GM21529 (cell line): ENCODE measurements around the gene ASXL1.

Source experiments
- ATAC-seq: cut with Tn5 transposase; IDR thresholded peaks from one replicate; pipeline ENCODE4 v1.9.1; 2021; ENCODE audit not compliant: unreplicated experiment

The ASXL1 gene

DNA sequence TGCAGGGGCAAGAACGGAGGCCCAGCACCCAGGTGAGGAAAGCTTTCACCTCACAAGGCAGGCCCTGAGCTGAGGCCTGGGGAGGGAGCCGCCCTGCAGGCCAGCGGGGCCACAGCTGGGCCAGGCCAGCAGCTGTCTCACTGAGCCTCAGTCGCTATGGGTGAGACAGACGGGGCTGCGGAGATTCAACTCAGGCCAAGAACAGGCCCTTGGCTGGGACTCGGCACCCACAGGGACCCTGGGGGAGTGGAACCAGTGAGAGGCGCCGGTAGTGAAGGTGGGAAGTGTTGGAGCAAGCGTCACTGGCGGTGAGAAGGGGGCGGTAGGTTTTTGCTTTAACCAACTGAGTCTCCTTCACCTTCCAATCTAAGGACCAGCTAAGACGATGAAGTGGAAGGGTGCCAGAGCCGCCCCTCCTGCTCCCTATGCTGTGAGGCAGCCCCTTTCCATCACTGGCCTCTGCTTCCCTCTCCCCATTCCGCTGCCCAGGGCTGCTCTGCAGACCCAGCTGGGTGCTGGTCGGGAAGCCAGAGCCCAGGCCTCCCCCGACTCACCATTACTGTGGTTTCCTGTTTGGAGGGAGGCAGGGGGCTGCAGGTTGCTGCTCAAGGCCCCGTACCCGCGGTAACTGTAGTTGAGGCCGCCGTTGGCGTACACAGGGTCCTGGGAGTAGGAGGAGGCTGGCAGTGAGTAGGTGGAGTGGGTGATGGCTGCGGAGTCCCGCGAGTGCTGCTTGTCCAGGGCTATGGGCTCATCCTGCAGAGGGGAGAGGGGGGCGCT lies 93.7 kb downstream of the ASXL1 start:
- ATAC-seq = no peak

DNA sequence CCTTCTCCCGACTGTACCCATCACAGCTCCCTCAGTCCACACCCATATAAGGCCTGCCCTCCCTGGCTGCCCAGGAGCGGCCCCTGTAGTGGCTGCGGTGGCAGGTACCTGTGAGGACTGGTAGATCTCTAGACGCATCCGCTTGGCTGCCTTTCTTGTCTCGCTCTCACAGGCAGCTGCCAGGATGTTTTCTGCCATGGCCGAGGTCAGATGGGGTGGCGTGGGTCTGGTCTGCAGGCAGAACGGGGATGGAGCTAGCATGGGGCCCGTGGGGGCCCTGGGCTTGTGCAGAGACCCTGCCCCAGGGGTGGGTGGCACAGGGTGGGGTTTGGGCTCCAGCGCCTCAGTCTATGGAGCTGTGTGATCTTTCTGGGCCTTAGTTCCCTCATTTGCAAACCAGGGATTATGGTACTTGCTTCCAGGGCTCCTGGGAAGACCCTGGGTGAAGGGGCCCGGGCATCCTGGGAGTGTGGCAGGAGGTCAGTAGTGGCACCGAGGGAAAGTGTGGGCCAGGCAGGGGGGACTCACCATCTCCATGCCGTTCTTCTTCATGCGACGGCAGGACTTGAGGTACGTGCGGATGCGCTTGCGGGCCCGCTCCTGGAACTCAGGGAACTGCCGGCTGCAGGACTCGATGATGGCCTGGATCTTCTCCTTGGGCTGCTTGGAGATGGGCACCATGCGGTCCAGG lies 94.8 kb downstream of the ASXL1 start:
- no peak for ATAC-seq

DNA sequence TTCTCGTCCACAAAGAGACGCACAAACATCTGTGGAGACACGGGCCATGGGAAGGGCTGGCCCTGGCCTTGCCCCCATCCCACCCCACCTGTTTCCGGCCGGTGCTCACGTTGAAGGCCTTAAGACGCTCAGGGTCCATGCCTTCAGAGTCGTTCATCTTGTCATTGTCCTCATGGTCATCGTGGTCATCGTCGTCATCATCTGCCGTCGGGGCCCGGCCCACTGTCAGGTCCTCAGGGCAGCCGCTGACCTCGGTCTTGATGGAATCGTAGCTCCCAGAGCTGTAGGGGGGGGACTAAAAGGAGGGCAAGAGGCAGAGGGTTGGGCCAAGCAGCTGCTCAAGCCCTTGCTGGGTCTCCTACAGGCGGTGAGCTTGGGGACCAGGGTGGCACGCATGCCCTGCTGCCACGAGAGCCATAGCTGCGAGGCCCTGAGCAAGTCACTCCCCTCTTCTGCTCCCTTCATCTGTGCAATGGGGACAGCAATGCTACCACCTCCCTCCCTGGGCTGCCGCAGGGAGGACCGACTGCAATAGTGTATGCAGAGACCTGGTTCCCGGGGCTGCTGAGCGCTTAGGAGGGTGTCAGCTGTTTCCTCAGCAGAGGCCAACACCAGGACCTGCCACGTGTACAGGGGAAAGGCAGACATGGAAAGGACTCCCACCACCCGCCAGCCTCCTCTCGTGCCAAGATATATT lies 95.5 kb downstream of the ASXL1 start:
- no peak for ATAC-seq

DNA sequence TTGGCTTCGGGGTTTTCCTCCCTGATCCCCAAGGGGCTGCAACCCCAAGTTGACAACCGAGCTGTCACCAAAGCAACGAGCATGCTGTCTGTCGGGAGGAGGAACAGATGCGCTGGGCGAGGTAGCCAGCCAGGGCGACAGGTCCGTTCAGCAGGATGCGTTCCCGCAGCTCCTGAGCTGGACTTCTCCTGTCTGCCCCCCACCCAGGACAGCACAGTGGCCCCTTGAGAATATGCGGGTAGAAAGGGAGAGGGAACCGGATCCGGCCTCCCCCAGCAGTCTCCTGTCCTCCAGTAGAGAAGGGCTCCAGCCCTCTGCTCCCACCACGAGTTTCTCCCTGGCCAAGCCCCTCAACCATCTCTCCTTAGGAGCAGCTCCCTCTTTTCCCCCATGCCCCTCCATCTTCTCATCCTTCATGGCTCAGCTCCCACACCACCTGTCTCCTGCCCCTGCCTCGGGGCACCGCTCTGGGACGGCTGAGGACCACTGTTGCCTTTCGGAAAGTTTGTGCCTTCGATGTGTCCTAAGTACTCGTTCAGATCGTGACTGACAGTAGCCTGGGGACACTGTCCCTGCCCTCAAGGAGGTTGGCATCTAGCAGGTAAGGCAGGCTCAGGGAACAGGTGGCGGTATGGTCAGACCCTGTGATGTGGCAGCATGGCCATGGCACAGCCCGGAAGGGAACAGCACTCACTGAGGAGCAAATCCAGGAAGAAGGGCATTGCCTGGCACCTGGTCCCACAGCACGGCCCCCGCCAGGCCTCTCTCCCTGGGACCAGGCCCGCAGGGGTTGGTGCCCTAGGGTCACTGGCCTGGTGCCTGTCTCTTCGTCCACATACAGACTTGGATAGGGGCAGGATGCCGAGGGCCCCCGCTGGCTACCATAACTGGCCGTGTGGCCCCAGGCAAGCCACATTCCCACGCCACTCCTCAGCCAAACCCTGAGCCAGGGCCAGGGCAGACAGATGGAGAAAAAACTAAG lies 96.3 kb downstream of the ASXL1 start:
- ATAC-seq = no peak

DNA sequence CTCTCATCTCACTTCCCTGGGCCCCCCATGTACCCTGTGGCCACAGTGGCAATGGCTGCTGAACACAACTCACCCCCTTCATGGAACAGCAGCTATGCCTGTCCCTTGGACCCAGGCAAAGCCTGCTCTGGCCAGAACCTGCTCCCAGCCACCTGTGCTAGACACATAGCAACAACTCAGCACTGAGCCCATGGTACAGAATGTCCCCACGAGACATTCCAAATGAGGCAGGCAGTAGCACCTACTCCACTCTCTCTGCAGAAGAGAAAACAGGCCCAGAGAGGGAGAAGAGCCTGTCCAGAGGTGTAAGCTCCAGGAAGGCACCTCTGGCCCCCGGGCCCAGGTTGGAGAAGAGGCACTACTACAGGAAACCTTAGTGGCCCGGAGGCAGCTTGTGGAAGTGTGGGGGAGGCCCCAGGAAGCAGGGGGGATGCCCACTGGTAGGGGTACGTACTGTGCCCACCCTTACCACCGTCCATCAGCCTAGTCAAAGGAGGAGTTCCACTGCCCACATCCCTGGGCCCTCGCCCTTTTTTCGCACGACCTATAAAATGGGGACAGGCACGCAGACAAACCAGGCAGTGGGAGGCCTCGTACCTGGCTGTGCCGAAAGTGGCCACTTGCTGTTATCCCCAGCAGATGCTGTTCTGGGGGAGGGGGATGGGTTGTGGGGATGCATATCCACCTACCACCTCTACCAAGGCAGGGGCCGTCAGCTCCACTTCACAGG lies 97.2 kb downstream of the ASXL1 start:
- no peak for ATAC-seq

DNA sequence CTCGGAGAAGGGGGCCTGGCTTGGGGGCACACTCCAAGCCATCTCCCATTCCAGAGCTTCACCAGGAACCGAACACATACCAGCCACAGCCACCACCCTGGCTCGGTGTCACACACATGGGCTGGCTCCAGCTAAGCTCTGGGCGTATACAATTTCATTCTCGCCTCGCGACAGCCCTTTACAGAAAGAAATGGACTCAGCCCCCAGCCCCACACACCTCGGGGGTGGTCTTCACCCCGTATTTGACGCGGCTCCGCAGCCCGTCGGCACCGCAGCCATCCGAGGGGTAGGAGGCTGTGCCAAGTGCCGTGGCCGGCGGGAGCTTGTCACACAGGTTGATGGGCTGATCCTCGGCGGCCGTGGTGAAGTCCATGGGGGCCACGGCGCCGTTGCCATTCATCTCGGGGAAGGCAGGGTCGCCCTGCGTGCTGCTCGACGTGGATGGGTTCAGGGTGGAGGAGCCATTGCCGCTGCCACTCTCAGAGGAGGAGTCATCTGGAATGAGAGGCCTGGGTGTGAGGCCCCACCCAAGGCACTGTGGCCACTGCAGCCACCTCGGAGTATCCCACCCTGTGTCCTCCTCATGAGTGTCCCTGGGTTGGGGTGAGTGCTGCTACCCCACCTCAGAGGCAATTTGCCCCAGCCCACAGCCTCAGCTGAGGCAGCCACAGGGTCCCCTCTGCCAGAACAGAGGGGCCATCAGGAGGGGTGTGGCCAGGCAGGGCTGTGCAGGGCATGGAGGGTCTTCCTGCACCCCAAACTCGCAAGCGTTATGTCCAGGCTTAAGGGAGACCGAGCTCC lies 98.0 kb downstream of the ASXL1 start:
- ATAC-seq = no peak

DNA sequence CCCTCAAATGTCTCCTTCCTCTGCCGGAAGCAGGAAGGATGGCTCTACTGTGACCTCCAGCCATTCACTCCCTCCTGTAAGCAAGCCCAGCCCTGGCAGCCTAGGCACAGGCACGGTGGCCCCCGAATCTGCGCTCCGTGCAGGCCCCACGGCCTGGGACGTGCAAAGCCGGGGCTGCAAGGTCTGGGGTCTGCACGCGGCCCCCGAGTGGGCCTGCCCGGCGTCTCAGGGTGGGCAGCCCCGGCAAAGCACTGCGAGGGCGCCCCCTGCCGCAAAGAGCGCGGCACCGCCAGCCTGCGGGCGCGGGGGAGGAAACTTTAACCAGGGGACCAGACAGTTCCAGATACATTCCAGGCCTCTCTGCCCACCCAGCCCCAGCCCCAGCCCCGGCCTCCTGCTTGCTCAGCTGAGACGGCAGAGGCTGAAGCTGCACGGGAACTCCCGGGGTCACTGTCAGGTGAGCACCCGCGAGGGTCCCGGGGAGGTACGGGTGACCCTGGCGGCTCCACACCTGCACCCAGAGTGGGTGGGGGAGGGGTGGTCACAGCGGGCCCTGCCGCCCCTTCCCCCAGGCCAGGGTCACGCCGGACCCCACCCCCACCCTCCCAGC lies 98.8 kb downstream of the ASXL1 start:
- ATAC-seq = no peak

DNA sequence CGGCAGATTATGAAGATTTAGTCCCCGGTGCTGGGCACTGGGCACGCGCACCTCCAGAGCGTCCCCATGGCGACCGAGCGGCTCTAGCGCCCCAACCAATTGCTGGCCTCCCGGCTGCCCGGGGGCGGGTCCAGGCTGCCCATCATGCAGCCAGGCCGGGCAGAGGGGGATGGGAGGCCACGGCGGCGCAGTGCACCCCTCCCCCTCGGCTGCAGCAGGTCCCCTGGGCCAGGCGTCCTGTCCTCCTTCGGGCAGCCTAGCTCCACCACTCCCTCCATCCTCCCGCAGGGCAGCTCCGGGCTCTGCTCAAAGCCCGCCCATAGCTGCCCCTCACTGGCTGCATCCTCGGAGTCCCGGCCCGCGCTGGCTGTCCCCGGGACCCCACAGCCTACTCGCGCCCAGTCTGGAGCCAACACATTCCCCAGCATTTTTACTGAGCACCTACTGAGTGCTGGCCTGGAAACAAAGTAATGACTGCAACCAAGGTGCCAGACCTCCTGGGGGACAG lies 99.4 kb downstream of the ASXL1 start:
- no peak for ATAC-seq

DNA sequence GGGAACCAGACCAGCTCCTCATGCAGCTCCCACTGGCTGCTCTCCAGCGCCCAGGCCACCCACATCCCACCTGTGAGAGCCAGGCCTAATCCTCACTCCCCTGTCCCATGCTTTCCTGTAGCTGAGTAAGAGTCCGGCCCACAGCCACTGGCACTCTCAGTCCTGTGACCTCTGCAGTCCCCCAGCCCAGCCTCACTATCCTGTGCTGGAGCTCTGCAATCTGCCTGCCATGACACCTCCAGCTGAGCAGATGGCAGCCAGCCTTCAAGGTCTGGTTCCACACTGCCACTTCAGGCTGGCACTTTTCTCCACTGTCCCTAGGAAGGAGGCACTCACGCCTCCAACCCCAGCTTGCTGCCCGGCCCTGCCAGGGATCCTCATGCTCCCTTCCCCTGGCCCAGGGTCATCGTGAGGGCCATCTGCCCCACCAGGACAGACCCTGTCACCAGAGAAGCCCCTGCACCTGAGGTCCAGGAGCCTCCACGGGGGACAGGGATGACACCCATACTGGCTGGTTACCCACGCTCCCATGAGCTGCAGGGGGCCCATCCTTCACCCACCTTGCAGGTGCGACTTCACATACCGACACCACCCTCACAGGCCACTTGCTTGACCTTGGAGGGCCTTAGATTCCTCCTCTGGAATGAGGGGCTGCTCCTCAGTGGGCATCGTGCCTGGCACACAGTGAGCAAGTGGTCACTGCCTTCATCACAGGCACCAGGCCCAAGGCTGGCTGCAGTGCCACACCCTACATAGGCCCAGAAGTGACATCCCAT lies 100.1 kb downstream of the ASXL1 start:
- ATAC-seq = no peak

DNA sequence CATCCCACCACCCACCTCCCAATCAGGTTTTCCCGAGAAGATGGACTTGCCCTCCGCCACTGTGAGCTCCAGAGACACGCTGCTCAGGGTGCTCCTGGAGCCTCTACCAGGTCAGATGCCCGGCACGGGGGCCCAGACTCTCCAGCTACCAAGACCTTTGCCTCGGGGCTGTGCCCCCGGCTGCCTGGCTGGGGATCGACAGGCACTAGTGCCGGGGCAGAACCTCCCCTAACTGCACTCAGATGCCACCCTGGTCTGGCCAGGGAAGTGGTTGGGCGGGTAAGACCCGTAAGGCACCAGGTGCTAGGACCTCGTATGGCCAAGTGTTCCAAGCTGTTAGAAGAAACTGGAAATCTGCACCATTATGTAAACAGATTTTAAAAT lies 100.7 kb downstream of the ASXL1 start:
- no peak for ATAC-seq

DNA sequence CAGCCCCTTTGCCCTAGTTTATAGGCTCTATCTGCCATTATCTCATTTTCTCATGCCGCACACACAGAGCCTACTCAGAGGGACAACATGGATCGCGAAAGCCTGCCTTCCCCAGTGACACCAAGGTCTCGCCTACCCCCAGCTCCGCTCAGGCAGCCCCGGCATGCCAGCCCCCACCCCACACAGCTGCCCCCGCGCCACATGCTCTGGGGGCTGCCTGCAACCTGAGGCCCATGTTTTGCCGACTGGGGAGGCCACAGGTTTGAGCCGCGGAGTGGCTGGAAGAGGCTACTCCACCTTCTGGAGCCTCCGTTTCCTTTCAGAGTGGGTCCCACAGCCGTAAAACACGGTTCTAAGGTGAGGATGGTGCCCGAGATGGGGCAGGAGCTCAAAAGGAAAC lies 102.1 kb downstream of the ASXL1 start:
- ATAC-seq = no peak

DNA sequence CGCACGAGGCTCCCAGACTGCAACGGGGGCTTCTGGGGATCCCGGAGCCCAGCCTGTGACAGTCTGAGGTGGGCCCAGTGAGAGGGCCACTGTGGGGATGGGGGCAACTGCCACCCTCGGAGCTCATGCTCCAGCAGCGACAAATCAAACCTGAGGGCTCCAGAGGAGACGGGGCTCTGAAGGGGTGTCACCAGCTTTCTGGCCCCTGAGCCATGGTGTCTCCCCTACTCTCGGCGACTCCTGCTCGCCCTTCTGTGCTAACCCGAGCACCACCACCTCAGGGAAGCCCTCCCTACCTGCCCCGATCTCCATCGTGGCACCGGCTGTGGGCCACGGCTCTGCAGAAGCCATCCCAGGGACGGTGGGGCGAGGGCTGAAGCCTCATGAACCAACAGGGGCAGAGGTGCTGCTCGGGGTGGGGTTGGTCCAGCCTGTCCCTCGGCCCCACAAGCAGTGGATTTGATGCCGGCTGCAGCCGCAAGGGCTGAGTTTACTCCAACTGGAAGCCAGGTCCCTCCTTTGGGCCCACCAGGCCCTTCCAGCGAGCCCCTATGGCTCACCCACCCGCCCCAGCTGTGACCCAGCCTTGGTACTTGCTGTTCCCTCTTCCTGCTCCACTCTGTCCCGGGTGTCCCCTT lies 102.7 kb downstream of the ASXL1 start:
- ATAC-seq = no peak

DNA sequence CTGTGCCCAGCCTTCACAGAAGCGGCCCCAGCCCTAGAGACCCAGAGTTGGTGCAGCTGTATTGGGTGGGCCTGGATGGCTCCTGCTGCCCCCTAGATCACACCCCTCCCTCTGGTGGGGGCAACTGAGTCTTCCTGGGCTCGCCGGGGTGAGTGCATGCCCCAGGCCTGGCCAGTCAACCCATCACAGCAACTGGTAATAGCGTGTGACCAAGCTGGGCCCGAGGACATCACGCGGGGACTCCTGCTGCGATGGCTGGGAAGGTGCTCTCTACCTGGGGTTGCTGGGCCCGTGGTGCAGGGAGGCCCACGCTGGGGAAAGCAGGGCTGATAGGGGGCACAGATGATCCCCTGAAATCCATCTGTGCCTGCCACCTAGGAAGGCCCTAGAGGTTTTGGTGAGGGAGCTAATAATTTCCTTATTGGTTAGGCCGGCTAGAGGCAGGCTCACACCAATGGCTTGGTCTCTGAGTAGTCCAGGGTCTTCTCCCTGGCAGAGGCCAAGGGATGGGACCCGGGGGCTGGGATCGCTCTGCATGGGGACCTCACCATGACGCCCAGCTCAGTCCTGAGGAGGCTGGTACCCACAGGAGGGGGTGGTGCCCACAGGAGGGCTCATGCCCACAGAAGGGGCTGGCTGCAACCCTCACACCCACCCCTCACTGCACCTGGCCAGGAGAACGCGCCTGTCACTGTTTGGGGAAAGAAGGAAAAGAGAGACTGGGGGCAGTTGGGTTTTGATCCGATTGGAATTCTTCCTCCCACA lies 103.9 kb downstream of the ASXL1 start:
- ATAC-seq = no peak

DNA sequence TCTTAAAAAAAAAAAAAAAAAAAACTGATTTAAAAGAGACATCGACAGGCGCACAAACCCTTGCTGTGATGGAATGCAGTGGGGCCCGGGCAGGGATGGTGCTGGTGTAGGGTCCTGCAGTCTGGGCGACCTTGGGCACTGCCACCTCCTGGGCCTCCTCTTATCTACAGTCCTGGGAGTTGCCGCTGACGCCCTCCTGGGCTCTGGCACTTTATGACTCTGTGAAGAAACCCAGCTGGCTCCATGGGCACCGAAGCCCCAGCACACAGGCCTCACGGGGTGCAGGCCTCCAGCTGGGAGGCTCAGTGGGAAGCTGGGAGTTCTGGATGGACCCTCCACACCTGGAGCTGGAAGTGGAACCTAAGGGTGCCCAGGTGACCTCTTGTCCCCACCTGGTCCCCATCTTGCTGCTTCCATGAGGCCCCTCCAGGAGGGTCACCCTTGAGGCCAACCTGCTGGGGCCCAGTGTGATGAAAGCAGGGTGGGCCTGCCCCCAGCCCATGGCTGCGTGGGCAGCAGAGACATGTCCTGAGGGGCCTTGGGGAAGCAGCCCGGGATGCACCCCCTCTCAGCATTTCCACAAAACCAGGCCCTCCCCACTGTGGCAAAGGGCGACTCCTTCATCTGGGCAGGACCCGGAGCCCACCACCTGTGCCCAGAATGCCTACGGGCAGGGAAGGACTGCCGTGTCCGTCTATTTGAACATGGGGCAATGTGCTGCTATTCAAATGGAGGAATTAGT lies 104.9 kb downstream of the ASXL1 start:
- ATAC-seq = no peak

DNA sequence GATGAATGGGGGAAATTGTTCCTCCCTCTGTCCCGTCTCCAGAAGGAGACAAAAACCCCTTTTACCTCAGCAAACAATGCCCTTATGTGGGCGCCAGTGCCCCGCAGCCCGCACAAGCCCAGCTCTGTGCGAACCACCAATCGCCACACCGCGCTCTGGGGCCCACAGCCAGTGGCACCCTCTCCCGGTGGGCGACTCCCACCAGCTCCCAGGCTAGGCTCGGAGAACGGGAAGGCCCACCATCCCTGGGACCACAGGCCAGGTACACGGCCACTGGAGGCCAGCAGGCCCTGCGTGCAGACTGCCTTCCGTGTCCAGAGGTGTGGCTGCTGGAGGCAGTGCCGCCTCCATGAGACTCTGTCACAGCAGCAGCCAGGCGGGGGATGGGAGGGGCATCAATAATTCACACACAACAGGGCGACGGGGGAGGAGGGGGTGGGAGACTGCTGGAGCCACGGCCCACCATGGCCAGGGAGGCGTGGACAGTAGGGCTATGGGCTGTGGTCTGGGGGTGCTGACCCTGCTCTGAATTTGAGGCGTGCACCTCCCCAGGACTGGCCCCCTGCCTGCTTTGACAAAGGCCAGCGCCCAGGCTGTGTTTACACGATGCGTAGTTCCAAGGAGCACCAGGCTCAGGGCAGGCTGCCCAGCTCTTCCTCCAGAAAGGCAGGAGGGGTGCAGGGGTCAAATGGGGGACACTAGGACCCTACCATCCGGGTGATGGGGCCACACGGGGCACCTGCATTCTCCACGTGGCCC lies 105.7 kb downstream of the ASXL1 start:
- no peak for ATAC-seq
